NCI-H748 (cell line): Measurements from ENCODE around the gene TSPAN10.

ENCODE experiments used
- DNase-seq: peaks from one replicate; lab custom pipeline; 2025; ENCODE audit not compliant: unreplicated experiment; lab: John Stamatoyannopoulos, UW

The TSPAN10 gene

GRCh38 chr17:81685108-81685507 lies 48.1 kb downstream of the TSPAN10 start:
- peak; percentile 16 for DNase-seq

- no peak for DNase-seq
Measured at GRCh38 chr17:81686614-81687013, 49.6 kb downstream of the TSPAN10 start.

- DNase-seq, result no peak
Measured at GRCh38 chr17:81687770-81688541, 51.0 kb downstream of the TSPAN10 start.

GRCh38 chr17:81688616-81689015 lies 51.6 kb downstream of the TSPAN10 start:
- no peak for DNase-seq

GRCh38 chr17:81690066-81690465 lies 53.1 kb downstream of the TSPAN10 start:
- no peak for DNase-seq

- no peak for DNase-seq
Measured at GRCh38 chr17:81690549-81690948, 53.6 kb downstream of the TSPAN10 start.

GRCh38 chr17:81691196-81691595 lies 54.2 kb downstream of the TSPAN10 start:
- no peak for DNase-seq

GRCh38 chr17:81691608-81692007 lies 54.6 kb downstream of the TSPAN10 start:
- DNase-seq, result no peak

- no peak for DNase-seq
Measured at GRCh38 chr17:81693509-81694210, 56.7 kb downstream of the TSPAN10 start.

GRCh38 chr17:81694810-81695209 lies 57.8 kb downstream of the TSPAN10 start:
- DNase-seq, result no peak

GRCh38 chr17:81695211-81695610 lies 58.2 kb downstream of the TSPAN10 start:
- DNase-seq, result no peak

GRCh38 chr17:81695801-81696200 lies 58.8 kb downstream of the TSPAN10 start:
- DNase-seq, result no peak

- DNase-seq, result no peak
Measured at GRCh38 chr17:81696218-81696941, 59.4 kb downstream of the TSPAN10 start.

- DNase-seq, result no peak
Measured at GRCh38 chr17:81697261-81698044, 60.5 kb downstream of the TSPAN10 start.
